HG02798 (cell line): ENCODE data around the gene BABAM1.

ENCODE experiments used
- ATAC-seq: cut with Tn5 transposase; IDR thresholded peaks from one replicate; pipeline ENCODE4 v1.9.1; 2021; ENCODE audit warnings: mild to moderate bottlenecking; ENCODE audit not compliant: unreplicated experiment, poor library complexity

BABAM1 gene

GRCh38 chr19:17266975-17267788, at the start of gene BABAM1:
Gene BABAM1 (plus strand): TSS chr19:17267443. CDS start chr19:17268807, 1,364 bp downstream.
- ATAC-seq: peak; percentile 94

GRCh38 chr19:17219286-17219685, 48.0 kb upstream of the BABAM1 start:
- ATAC-seq: no peak

GRCh38 chr19:17220207-17220758, 47.0 kb upstream of the BABAM1 start:
- no peak for ATAC-seq

GRCh38 chr19:17225053-17225452, 42.2 kb upstream of the BABAM1 start:
- no peak for ATAC-seq

- ATAC-seq: peak; percentile 93
These were observed 41.0 kb upstream of the BABAM1 start, which contains the start of gene OCEL1 for GRCh38 chr19:17226002-17226933. Gene OCEL1 (plus strand): TSS chr19:17226226. CDS start chr19:17226248, 22 bp downstream.

GRCh38 chr19:17227798-17228367, 39.4 kb upstream of the BABAM1 start:
- no peak for ATAC-seq

GRCh38 chr19:17229890-17230289, 37.4 kb upstream of the BABAM1 start:
- ATAC-seq: no peak

- no peak for ATAC-seq
These were observed 35.0 kb upstream of the BABAM1 start for GRCh38 chr19:17232258-17232657.

GRCh38 chr19:17234911-17235299, 32.3 kb upstream of the BABAM1 start:
- peak; percentile 53 for ATAC-seq

GRCh38 chr19:17235300-17235970, 31.8 kb upstream of the BABAM1 start:
- ATAC-seq: peak; percentile 69

- ATAC-seq: peak; percentile 23
These were observed 31.1 kb upstream of the BABAM1 start for GRCh38 chr19:17235971-17236777.

- no peak for ATAC-seq
These were observed 30.3 kb upstream of the BABAM1 start for GRCh38 chr19:17236811-17237543.

- ATAC-seq: no peak
These were observed 29.2 kb upstream of the BABAM1 start for GRCh38 chr19:17237747-17238706.

- ATAC-seq: no peak
These were observed 27.0 kb upstream of the BABAM1 start for GRCh38 chr19:17240062-17240752.

- no peak for ATAC-seq
These were observed 26.3 kb upstream of the BABAM1 start for GRCh38 chr19:17240826-17241399.

- ATAC-seq: no peak
These were observed 24.6 kb upstream of the BABAM1 start for GRCh38 chr19:17242431-17243208.
